HG03045 (cell line): ENCODE measurements around the gene TMEFF1.

ENCODE experiments used
- ATAC-seq: cut with Tn5 transposase; IDR thresholded peaks from one replicate; pipeline ENCODE4 v1.9.1; 2021; ENCODE audit warnings: mild to moderate bottlenecking, moderate library complexity; ENCODE audit not compliant: unreplicated experiment

The TMEFF1 gene

GRCh38 chr9:100601216-100601615, 128.3 kb downstream of the TMEFF1 start:
- ATAC-seq: no peak

- ATAC-seq: no peak
Observed at GRCh38 chr9:100602342-100602801, 129.4 kb downstream of the TMEFF1 start.

- no peak for ATAC-seq
Observed at GRCh38 chr9:100605405-100605804, 132.5 kb downstream of the TMEFF1 start.

GRCh38 chr9:100619194-100619593, 146.2 kb downstream of the TMEFF1 start:
- no peak for ATAC-seq

- no peak for ATAC-seq
Observed at GRCh38 chr9:100619665-100620064, 146.7 kb downstream of the TMEFF1 start.

- no peak for ATAC-seq
Observed at GRCh38 chr9:100623969-100624368, 151.0 kb downstream of the TMEFF1 start.

GRCh38 chr9:100626949-100627348, 154.0 kb downstream of the TMEFF1 start:
- ATAC-seq: no peak
